HEK293 (cell line): ENCODE results near the gene CEP170B.
A peak's percentile ranks its signal among the peaks of the same experiment; 100 is the strongest.

Experiments used
- CTCF ChIA-PET: fragments of 350-600 bp; formaldehyde crosslinking; extraction: SDS; loops from one replicate; lab custom pipeline; 2021; ENCODE audit warnings: antibody characterized with exemption; lab: Yijun Ruan, JAX
- POLR2A ChIA-PET: fragments of 300-600 bp; formaldehyde crosslinking; extraction: SDS; loops from one replicate; lab custom pipeline; 2020; ENCODE audit warnings: antibody characterized with exemption, inconsistent platforms; lab: Yijun Ruan, JAX
- H3K27ac ChIP-seq: fragments of 200-500 bp; sonication (Bioruptor generic); 2 replicates; pipeline ENCODE4 v1.5.1; 2014; ENCODE audit warnings: low read depth, low read length, control low read depth, inconsistent platforms; ENCODE audit errors: extremely low read depth
- H3K36me3 ChIP-seq, 2 experiments: fragments of 200-500 bp in 1 of 2; sonication (Bioruptor generic) in 1 of 2; 1 replicate in 1 of 2; 2 replicates in 1 of 2; pipeline ENCODE4 v1.5.1; 2014 to 2017; ENCODE audit warnings: inconsistent platforms in 2 of 2, low read length in 2 of 2; ENCODE audit not compliant: control insufficient read depth in 2 of 2, insufficient read depth in 1 of 2
- H3K4me1 ChIP-seq: fragments of 200-500 bp; sonication (Bioruptor generic); 2 replicates; pipeline ENCODE4 v1.5.1; 2014; ENCODE audit warnings: mild to moderate bottlenecking, low read length, inconsistent platforms; ENCODE audit not compliant: control insufficient read depth, insufficient read depth
- H3K4me3 ChIP-seq: 2 replicates; pipeline ENCODE4 v1.5.1; 2011; ENCODE audit warnings: low read depth, mild to moderate bottlenecking, control low read depth, low read length, moderate library complexity
- H3K9me3 ChIP-seq: fragments of 200-500 bp; sonication (Bioruptor generic); 2 replicates; pipeline ENCODE4 v1.5.1; 2014; ENCODE audit warnings: low read depth, low read length, inconsistent platforms; ENCODE audit not compliant: control insufficient read depth, insufficient read depth
- CTCF ChIP-seq: fragments of 450-650 bp; formaldehyde crosslinking; IDR thresholded peaks from 2 replicates; pipeline ENCODE4 v1.5.1; 2016; ENCODE audit warnings: missing biosample characterization, missing genetic modification characterization
- GLIS2 ChIP-seq: fragments of 450-650 bp; formaldehyde crosslinking; IDR thresholded peaks from 2 replicates; pipeline ENCODE4 v1.5.1; 2016; ENCODE audit warnings: missing biosample characterization, missing genetic modification characterization
- HOXC10 ChIP-seq: sonication (generic); formaldehyde crosslinking; IDR thresholded peaks from 2 replicates; pipeline ENCODE4 v1.8.1; 2023; ENCODE audit warnings: mild to moderate bottlenecking, missing genetic modification reagents
- OVOL3 ChIP-seq: fragments of 450-650 bp; formaldehyde crosslinking; IDR thresholded peaks from 2 replicates; pipeline ENCODE4 v1.5.1; 2016; ENCODE audit warnings: missing biosample characterization, missing genetic modification characterization
- PATZ1 ChIP-seq: fragments of 450-650 bp; formaldehyde crosslinking; IDR thresholded peaks from 2 replicates; pipeline ENCODE4 v1.5.1; 2016; ENCODE audit warnings: missing biosample characterization, missing genetic modification characterization
- PRDM1 ChIP-seq: fragments of 450-650 bp; formaldehyde crosslinking; IDR thresholded peaks from 2 replicates; pipeline ENCODE4; 2016; ENCODE audit warnings: missing biosample characterization, missing genetic modification characterization
- ZFHX2 ChIP-seq: fragments of 450-650 bp; formaldehyde crosslinking; conservative IDR thresholded peaks from 2 replicates; pipeline ENCODE4 v1.5.1; 2016; ENCODE audit warnings: missing biosample characterization, missing genetic modification characterization
- ZIC2 ChIP-seq: fragments of 450-650 bp; formaldehyde crosslinking; IDR thresholded peaks from 2 replicates; pipeline ENCODE4 v1.5.1; 2016; ENCODE audit warnings: missing biosample characterization, missing genetic modification characterization
- ZNF175 ChIP-seq: fragments of 450-650 bp; formaldehyde crosslinking; IDR thresholded peaks from 2 replicates; pipeline ENCODE4 v1.5.1; 2016; ENCODE audit warnings: missing biosample characterization, missing genetic modification characterization
- ZNF214 ChIP-seq: fragments of 450-650 bp; formaldehyde crosslinking; IDR thresholded peaks from 2 replicates; pipeline ENCODE4 v1.5.1; 2017; ENCODE audit warnings: missing biosample characterization, mild to moderate bottlenecking, missing genetic modification characterization, borderline replicate concordance
- ZNF239 ChIP-seq: fragments of 450-650 bp; formaldehyde crosslinking; IDR thresholded peaks from 2 replicates; pipeline ENCODE4 v1.5.1; 2016; ENCODE audit warnings: missing biosample characterization, missing genetic modification characterization
- ZNF354C ChIP-seq: fragments of 450-650 bp; formaldehyde crosslinking; IDR thresholded peaks from 2 replicates; pipeline ENCODE4 v1.5.1; 2016; ENCODE audit warnings: missing biosample characterization, missing genetic modification characterization, low read depth, borderline replicate concordance
- ZNF518A ChIP-seq: fragments of 450-650 bp; formaldehyde crosslinking; conservative IDR thresholded peaks from 2 replicates; pipeline ENCODE4 v1.5.1; 2016; ENCODE audit warnings: low read depth, missing biosample characterization, missing genetic modification characterization
- ZNF549 ChIP-seq: fragments of 450-650 bp; IDR thresholded peaks from 2 replicates; pipeline ENCODE4 v1.5.1; 2018; ENCODE audit warnings: missing biosample characterization, missing genetic modification characterization, mild to moderate bottlenecking, inconsistent platforms, moderate library complexity
- ZNF571 ChIP-seq: fragments of 450-650 bp; formaldehyde crosslinking; IDR thresholded peaks from 2 replicates; pipeline ENCODE4 v1.5.0; 2017; ENCODE audit warnings: missing biosample characterization, missing genetic modification characterization

Gene CEP170B

GRCh38 chr14:104873380-104874055 is 8.4 kb downstream of the CEP170B start:
- Histone ChIP-seq H3K4me3 (no peak overlapping the region), H3K4me1 (0 out of 2 replicates have a peak, but pooled peaks cover 2% of the 10 kb centered on the region)
- no peak for TF ChIP-seq ZNF175 (tag by site-specific recombination)
- TF ChIP-seq PATZ1 (tag by site-specific recombination), result no peak
- no peak for TF ChIP-seq ZNF239
- 0 out of 2 replicates have a peak, but pooled peaks have one; percentile 25 for TF ChIP-seq GLIS2 (tag by site-specific recombination)
- peak; percentile 75 for TF ChIP-seq ZIC2 (tag by site-specific recombination)
- TF ChIP-seq ZFHX2, result no peak
- no peak for TF ChIP-seq CTCF (tag by site-specific recombination)
- no peak for TF ChIP-seq ZNF354C
- no peak for TF ChIP-seq PRDM1 (tag by site-specific recombination)
- TF ChIP-seq HOXC10 (CRISPR knock-in tag), result no peak
- TF ChIP-seq, all 188 proteins: peak for 2
- ChIA-PET POLR2A (no interaction called here), CTCF (no interaction called here)
- Histone ChIP-seq H3K27ac (no peak overlapping the region), H3K36me3 (peaks cover 0 to 32% of the 10 kb centered on the region in 2 experiments; a peak in 1 of 3 replicates), H3K9me3 (no peaks in the 10 kb centered on the region)

- Histone ChIP-seq H3K27ac (no peak overlapping the region), H3K9me3 (no peaks in the 10 kb centered on the region), H3K4me1 (0 out of 2 replicates have a peak, but pooled peaks cover 2% of the 10 kb centered on the region), H3K36me3 (peaks cover 0 to 34% of the 10 kb centered on the region in 2 experiments; a peak in 1 of 3 replicates), H3K4me3 (no peak overlapping the region)
- TF ChIP-seq ZNF214 (tag by site-specific recombination) (no peak), ZNF571 (tag by site-specific recombination) (no peak), OVOL3 (tag by site-specific recombination) (no peak), ZNF549 (no peak), GLIS2 (tag by site-specific recombination) (0 out of 2 replicates have a peak, but pooled peaks have one; percentile 5), ZNF518A (tag by site-specific recombination) (no peak)
- ChIA-PET POLR2A (no interaction called here), CTCF (no interaction called here)
Observed at GRCh38 chr14:104874110-104874531, 9.1 kb downstream of the CEP170B start.
